CD4-positive, alpha-beta T cell treated with Interleukin-15 for 4 hours (primary cell): ENCODE results near the gene HSD17B8.

Source experiments
- DNase-seq: peaks from one replicate; pipeline ENCODE4 v3.0.0-alpha.2; 2020; ENCODE audit warnings: low spot score

Gene HSD17B8

DNA sequence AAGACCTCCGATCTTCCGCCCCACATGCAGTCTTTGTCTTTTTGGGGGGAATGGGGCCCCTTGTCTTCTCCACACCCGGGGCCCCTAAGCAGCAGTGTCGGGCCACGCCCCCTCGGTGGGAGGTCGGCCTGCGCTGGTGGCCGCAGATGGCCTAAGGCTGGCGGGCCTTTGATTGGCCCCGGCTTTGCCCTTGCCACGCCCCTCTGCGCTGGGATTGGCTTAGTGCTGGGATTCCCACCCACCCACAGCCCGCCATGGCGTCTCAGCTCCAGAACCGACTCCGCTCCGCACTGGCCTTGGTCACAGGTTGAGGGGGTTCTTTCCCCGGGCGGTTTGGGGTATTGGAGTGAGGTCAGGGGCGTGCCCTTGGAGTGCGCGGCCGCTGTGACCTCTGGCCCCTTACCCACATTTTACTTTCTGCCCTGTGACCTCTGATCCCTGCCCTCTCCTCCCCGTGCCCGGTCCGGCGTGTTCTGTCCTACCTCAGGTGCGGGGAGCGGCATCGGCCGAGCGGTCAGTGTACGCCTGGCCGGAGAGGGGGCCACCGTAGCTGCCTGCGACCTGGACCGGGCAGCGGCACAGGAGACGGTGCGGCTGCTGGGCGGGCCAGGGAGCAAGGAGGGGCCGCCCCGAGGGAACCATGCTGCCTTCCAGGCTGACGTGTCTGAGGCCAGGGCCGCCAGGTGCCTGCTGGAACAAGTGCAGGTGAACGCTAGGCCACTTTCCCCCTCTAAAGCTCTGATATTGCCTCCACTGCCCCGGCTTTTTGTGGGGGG lies at the start of gene HSD17B8:
Gene HSD17B8 (plus strand): TSS at position 241 of the 776 bp plus-strand sequence. CDS start 14 bp downstream, at position 255.
- DNase-seq = peak; percentile 89

- DNase-seq = no peak
Observed at GRCh38 chr6:33156561-33156960, 47.9 kb upstream of the HSD17B8 start.

- DNase-seq = no peak
Observed at GRCh38 chr6:33156964-33157363, 47.5 kb upstream of the HSD17B8 start.

DNA sequence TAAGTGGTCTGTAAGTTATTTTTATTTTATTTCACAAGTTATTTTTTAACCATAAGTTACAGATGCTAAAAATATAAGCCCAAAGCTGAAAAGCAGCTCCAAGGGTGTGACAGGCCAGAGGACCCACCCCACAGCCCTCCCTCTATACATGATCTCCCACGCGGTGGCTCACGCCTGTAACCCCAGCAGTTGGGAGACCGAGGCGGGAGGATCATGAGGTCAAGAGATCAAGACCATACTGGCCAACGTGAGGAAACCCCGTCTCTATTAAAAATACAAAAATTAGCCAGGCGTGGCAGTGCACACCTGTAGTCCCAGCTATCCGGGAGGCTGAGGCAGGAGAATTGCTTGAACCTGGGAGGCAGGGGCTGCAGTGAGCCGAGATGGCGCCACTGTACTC lies 44.4 kb upstream of the HSD17B8 start:
- DNase-seq = no peak

DNA sequence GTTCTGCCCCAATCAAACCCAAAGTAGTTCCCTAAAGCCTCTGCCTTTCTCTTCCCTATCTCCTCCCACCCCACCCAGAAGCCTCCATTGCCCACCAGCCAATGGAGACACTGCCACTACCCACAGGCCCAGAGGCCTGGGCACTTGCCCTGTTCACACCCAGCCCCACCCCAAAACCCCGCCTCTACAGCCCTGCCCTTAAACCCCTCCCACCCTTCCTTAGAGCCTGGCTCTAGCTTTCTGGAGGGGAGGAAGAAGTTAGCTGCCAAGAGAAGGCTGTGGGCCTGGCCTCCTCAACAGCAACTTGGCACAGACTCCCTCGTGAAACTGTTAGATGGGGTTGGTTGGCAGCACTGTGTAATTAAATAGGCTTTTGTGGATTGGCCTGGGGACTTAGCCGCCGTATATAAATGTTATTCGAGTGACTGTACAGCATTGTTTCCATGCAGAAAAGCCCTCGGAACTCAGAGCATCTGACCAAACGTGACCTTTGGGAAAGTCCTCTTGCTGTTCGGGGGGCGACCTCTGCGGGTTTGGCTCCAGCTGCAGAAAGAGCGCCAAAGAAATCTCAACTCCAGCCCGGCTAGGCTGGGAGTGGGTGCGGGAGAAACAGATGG lies 43.6 kb upstream of the HSD17B8 start:
- no peak for DNase-seq

DNA sequence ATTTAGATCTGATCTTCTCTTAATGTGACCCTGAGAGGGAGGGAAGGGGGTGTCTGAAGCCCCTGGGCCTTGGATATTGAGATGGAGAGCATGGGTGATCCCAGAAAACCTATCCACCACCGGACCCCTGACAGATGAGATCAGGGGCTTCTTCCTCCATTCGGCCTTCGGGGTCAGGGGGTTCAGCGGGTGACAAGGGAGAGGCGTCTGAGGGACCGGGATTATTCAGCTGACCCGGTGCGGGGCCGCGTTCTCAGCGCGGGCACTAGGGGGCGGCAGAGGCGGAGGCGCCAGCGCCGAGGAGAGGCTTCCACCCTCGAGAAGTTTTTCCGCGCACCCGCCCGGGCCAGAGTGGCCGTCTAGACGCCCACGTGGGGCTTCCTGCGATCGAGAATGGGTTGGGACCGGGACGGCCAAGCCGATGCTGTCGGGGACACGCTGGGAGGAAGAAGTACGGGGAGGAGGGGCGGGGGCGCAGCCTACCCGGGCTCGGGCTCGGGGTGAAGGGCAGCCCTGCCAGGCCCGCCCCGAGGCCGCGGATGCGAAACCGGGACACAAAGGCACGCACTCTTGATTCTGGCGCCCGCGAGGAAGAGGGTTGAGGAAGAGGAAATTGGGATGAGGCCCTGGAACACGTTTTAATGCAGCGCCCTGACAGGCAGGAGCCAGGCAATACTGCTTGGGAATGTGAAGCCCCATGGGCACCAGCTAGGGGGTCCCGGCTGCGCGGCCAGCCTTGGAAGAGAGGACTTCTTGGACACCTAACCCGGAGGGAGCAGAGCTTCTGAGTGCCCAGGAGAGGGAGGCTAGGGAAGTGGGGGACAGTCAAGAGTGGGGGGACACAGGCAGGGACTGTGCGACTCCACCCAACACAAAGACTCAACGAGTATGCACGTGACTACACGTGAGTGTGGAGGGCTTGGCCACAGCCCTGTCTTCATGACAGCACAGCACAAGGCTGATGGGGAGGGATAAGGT lies 42.8 kb upstream of the HSD17B8 start:
- peak; percentile 85 for DNase-seq

DNA sequence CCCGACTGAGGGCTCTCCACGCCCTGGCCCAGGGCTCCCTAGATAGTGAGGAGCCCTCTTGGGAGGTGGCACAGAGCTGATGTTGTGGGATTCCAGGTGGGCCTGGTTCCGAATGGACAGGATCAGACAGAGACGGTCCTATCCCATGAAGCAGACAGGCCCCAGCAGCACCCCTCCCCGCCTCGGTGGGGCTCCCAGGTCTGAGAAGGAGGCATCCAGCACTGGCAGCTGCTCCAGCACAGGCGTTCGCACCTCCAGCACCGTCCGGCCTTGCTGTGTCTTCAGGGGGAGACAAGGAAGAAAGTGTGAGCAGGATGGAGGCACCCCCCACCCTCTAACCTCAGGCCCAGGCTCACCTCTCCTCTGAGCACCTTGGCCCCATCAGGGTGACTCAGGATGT lies 40.9 kb upstream of the HSD17B8 start:
- no peak for DNase-seq

GRCh38 chr6:33164176-33164575 lies 40.3 kb upstream of the HSD17B8 start:
- no peak for DNase-seq

- DNase-seq = no peak
Observed at GRCh38 chr6:33164665-33165373, 39.6 kb upstream of the HSD17B8 start.

- DNase-seq = no peak
Observed at GRCh38 chr6:33165581-33166258, 38.7 kb upstream of the HSD17B8 start.

GRCh38 chr6:33166363-33166762 lies 38.1 kb upstream of the HSD17B8 start:
- DNase-seq = no peak

DNA sequence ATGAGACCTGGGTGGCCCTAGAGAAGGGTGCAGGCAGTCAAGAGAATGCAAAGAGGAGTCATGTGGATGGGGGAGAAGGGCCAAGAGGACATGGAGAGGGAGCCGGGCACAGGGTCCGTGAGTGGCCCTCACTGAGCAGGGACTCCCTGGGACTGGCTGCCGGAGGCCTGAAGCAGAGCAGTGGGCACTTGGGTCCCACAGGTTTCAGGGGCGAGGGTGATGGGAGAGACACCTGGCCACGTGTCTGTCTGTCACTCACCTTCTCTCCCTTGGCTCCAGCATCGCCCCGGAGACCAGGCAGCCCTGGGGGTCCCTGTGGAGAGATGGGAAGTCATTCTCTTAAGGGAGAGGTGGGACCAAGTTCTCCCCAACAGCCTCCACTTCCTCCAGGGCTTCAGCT lies 37.6 kb upstream of the HSD17B8 start:
- no peak for DNase-seq

DNA sequence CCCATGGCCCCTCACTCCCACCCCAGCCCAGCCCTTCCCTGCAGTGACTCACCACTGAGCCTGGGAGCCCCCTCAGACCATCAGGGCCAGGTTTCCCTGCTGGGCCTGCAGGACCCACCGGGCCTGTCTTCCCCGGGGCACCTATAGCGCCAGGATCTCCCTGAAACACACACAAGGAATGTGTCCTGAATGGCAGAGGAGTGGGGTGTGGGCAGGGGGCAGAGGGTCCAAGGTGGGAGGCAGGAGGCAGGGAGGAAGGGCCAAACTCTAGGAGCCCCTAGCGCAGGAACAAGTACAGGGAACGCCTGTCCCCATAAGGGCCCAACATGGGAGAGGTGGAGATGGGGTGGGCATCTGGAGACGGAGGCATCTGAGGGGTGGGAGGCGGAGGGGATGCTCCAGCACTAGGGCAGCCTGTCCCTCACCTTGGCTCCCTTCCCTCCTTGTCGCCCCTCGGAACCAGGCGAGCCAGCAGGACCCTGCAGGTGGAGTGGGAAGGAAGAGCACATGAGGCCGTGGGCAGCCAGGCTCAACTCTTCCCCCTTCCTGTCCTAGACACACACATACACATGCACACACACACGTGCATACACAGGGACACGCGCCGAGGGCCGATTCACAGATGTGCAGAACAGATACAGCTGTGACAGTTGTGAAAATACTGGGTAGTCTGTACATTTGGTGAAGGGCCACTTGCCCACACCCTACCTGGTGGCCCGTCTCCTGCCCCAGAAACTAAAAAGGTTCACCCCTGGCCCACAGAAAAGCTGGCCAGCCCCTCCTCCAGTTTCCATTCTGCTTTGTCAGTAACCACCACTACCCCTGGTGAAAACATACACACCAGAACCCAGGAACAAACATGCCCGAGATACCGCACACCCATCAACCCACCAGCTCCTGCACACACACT lies 36.8 kb upstream of the HSD17B8 start:
- DNase-seq = no peak

GRCh38 chr6:33168284-33168601 lies 36.2 kb upstream of the HSD17B8 start:
- no peak for DNase-seq

DNA sequence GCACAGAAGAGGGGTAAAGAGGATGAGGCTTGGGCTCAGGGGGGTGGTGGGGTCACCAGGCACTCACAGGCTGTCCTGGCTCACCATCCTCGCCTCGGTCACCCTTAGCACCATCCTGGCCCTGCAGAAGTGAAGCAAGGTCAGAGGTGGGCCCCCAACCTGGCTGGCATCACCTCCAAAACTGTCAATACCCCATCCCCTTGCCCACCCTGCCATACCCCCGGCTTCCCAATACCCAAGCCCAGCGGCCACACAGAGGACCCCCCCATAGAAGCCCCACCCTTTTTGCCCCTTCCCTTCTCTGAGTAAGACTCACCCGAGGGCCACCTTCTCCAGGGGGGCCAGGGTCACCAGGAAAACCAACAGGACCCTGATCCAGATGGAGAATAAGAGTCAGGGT lies 35.8 kb upstream of the HSD17B8 start:
- no peak for DNase-seq

DNA sequence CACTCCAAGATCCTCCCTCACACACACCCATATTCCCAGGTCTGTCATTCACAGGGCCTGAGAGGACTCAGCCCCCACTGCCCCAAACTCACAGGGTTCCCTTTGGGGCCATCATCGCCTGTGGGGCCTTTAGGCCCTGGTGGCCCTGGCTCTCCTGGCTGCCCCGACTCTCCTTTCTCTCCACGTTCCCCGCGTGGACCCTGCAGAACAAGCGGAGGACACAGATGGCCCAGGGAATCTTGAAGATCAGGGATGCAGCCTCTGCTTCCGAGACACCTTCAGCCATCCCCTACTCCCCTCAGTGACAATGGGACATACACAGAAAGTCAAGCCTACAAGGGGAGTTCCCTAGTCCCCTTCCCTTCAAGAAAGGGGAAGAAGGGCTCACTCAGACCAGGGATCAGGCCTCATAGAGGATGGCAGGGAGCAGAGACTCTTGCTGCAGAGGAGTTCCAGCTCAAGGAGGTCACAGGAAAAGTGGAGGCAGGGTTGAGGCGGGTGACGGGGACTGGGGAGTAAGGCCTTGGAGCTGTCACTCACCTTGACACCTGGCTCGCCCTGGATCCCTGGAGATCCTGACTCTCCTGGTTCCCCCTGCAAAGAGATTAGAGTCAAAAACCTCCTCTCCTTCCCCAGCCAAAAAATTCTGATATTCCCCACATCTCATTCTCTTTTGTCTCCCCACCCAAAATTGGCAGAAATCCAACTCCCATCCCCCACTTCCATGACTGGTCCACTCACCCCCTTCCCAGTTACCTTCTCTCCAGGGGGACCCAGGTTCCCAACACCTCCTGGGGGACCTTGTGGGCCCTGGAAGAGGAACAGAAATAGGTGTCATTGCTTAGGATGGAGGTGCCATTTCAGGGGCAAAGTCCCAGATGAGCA lies 34.9 kb upstream of the HSD17B8 start:
- DNase-seq = no peak

GRCh38 chr6:33170176-33171015 lies 34.1 kb upstream of the HSD17B8 start:
- DNase-seq = no peak
